HG02840 (cell line): Measurements from ENCODE around the gene ZFHX2.
"Not testable (repeated sequence)": the region's sequence is repeated elsewhere in the genome, so short reads cannot be mapped to it uniquely, and the experiment has no call there.

ENCODE experiments used
- ATAC-seq: cut with Tn5 transposase; IDR thresholded peaks from one replicate; pipeline ENCODE4 v1.9.1; 2021; ENCODE audit warnings: mild to moderate bottlenecking, moderate library complexity, moderate number of reproducible peaks; ENCODE audit not compliant: unreplicated experiment, low FRiP score

Gene ZFHX2

GRCh38 chr14:23544511-23545447 lies 6.8 kb downstream of the ZFHX2 start:
- ATAC-seq = no peak

- ATAC-seq = no peak
These were observed 8.2 kb downstream of the ZFHX2 start for GRCh38 chr14:23543403-23543802.

GRCh38 chr14:23542261-23542660 lies 9.3 kb downstream of the ZFHX2 start:
- no peak for ATAC-seq

- no peak for ATAC-seq
These were observed 11.5 kb downstream of the ZFHX2 start for GRCh38 chr14:23540141-23540469.

GRCh38 chr14:23539248-23540140 lies 12.1 kb downstream of the ZFHX2 start:
- no peak for ATAC-seq

GRCh38 chr14:23538785-23539184 lies 12.8 kb downstream of the ZFHX2 start:
- ATAC-seq = no peak

- ATAC-seq = no peak
These were observed 13.4 kb downstream of the ZFHX2 start for GRCh38 chr14:23538050-23538718.

GRCh38 chr14:23537351-23538049 lies 14.1 kb downstream of the ZFHX2 start:
- no peak for ATAC-seq

GRCh38 chr14:23536906-23537305 lies 14.7 kb downstream of the ZFHX2 start:
- ATAC-seq = not testable (repeated sequence)

- no peak for ATAC-seq
These were observed 15.1 kb downstream of the ZFHX2 start for GRCh38 chr14:23536494-23536893.

- ATAC-seq = no peak
These were observed 15.6 kb downstream of the ZFHX2 start for GRCh38 chr14:23535943-23536342.

GRCh38 chr14:23533652-23534435 lies 17.7 kb downstream of the ZFHX2 start:
- ATAC-seq = no peak

GRCh38 chr14:23532658-23533057 lies 18.9 kb downstream of the ZFHX2 start:
- no peak for ATAC-seq

GRCh38 chr14:23531391-23531790 lies 20.2 kb downstream of the ZFHX2 start:
- ATAC-seq = no peak

GRCh38 chr14:23530375-23531055 lies 21.1 kb downstream of the ZFHX2 start:
- no peak for ATAC-seq

GRCh38 chr14:23529016-23529415 lies 22.5 kb downstream of the ZFHX2 start:
- ATAC-seq = no peak

- ATAC-seq = no peak
These were observed 23.0 kb downstream of the ZFHX2 start for GRCh38 chr14:23528555-23528954.

- no peak for ATAC-seq
These were observed 26.0 kb downstream of the ZFHX2 start for GRCh38 chr14:23525611-23526010.

- ATAC-seq = no peak
These were observed 26.6 kb downstream of the ZFHX2 start for GRCh38 chr14:23524954-23525353.
